Left lobe of liver (tissue), 2 donors: Measurements from ENCODE around the gene CIB4. TPM values are rescaled to one million over a fixed set of nuclear protein-coding genes. Genes with fewer than 3 reads are reported as not detected.

Experiments used
- ATAC-seq: fragments of 200-7000 bp; cut with Tn5 transposase; one replicate; pipeline ENCODE4 v1.9.1; 2020; ENCODE audit warnings: mild to moderate bottlenecking, moderate library complexity
- DNase-seq: peaks from one replicate; pipeline ENCODE4 v3.0.0-alpha.2; 2020; ENCODE audit warnings: low spot score
- total RNA-seq: library from RNA; stranded (reverse); gene quantifications from one replicate; pipeline ENCODE4 v1.2.1, GENCODE V29; 2021
- donor health status: DM: no; HTN: no; CAD: no; lungs with moderate emphysema.
- donor health status: DM: no; HTN: yes; CAD: no.

CIB4 gene
- total RNA-seq, 1 donor from 2014 or later = not detected

- ATAC-seq (no peak), DNase-seq (no peak)
Measured at GRCh38 chr2:26534865-26535662, 106.1 kb downstream of the CIB4 start.

GRCh38 chr2:26534098-26534864 is 106.9 kb downstream of the CIB4 start:
- DNase-seq (no peak), ATAC-seq (no peak)

- no peak for DNase-seq
- no peak for ATAC-seq
Measured at GRCh38 chr2:26533661-26534060, 107.5 kb downstream of the CIB4 start.

GRCh38 chr2:26532301-26533250 is 108.6 kb downstream of the CIB4 start:
- no peak for ATAC-seq
- DNase-seq = no peak

Other genes starting within 250 kb of the CIB4 start
- not detected for gene DRC1, start 239.4 kb downstream of the CIB4 start, total RNA-seq
- 0.05 TPM for gene OTOF, start 163.2 kb downstream of the CIB4 start, total RNA-seq
- gene KCNK3, start 51.4 kb upstream of the CIB4 start, total RNA-seq = 0.43 TPM
- gene SLC35F6, start 122.9 kb upstream of the CIB4 start, total RNA-seq = 14.4 TPM
- 0.33 TPM for gene CENPA, start 144.7 kb upstream of the CIB4 start, total RNA-seq
- not detected for gene DPYSL5, start 206.8 kb upstream of the CIB4 start, total RNA-seq